ENCODE measurements around the gene RBMS3. TPM values are rescaled to one million over a fixed set of nuclear protein-coding genes. Genes with fewer than 3 reads are reported as not detected.
A peak's percentile ranks its signal among the peaks of the same experiment; 100 is the strongest.

The RBMS3 gene
- total RNA-seq, 1 donor from 2014 or later, result 3.8 TPM

- no peak overlapping the region for H3K4me3 Mint-ChIP-seq (ENCODE audit: low read depth)
- peak overlapping the region; percentile 54 for H3K27ac Mint-ChIP-seq
- DNase-seq (ENCODE audit: low spot score, unreplicated experiment), result no peak
- H3K27me3 Mint-ChIP-seq, result no peaks in the 10 kb centered on the region
- H3K9me3 Mint-ChIP-seq (ENCODE audit: low read depth), result no peaks in the 10 kb centered on the region
- peaks cover 8% of the 10 kb centered on the region for H3K4me1 Mint-ChIP-seq (ENCODE audit: low read depth)
- no peaks in the 10 kb centered on the region for H3K36me3 Mint-ChIP-seq (ENCODE audit: insufficient read depth)
- no peak for TF ChIP-seq CTCF (IDR thresholded peaks at IDR 0.05; ENCODE audit: unreplicated experiment)
Measured at GRCh38 chr3:29475854-29476253, 195.0 kb downstream of the RBMS3 start.

- Mint-ChIP-seq H3K4me3 (ENCODE audit: low read depth) (no peak overlapping the region), H3K9me3 (ENCODE audit: low read depth) (peaks cover 1% of the 10 kb centered on the region), H3K36me3 (ENCODE audit: insufficient read depth) (no peaks in the 10 kb centered on the region), H3K27me3 (no peaks in the 10 kb centered on the region), H3K4me1 (ENCODE audit: low read depth) (peaks cover 8% of the 10 kb centered on the region), H3K27ac (no peak overlapping the region)
- TF ChIP-seq CTCF (IDR thresholded peaks at IDR 0.05; ENCODE audit: unreplicated experiment), result no peak
- DNase-seq (ENCODE audit: low spot score, unreplicated experiment), result no peak
Measured at GRCh38 chr3:29478611-29479010, 197.7 kb downstream of the RBMS3 start.

- Mint-ChIP-seq H3K9me3 (ENCODE audit: low read depth) (peaks cover 3% of the 10 kb centered on the region), H3K27me3 (no peaks in the 10 kb centered on the region), H3K27ac (no peak overlapping the region), H3K4me1 (ENCODE audit: low read depth) (peaks cover 4% of the 10 kb centered on the region), H3K36me3 (ENCODE audit: insufficient read depth) (peaks cover 1% of the 10 kb centered on the region), H3K4me3 (ENCODE audit: low read depth) (no peak overlapping the region)
- TF ChIP-seq CTCF (IDR thresholded peaks at IDR 0.05; ENCODE audit: unreplicated experiment), result no peak
- DNase-seq (ENCODE audit: low spot score, unreplicated experiment), result no peak
Measured at GRCh38 chr3:29481249-29481648, 200.4 kb downstream of the RBMS3 start.

GRCh38 chr3:29481969-29482767, 201.3 kb downstream of the RBMS3 start:
- TF ChIP-seq CTCF (IDR thresholded peaks at IDR 0.05; ENCODE audit: unreplicated experiment), result no peak
- Mint-ChIP-seq H3K36me3 (ENCODE audit: insufficient read depth) (peaks cover 1% of the 10 kb centered on the region), H3K27me3 (no peaks in the 10 kb centered on the region), H3K4me1 (ENCODE audit: low read depth) (peaks cover 4% of the 10 kb centered on the region), H3K4me3 (ENCODE audit: low read depth) (no peak overlapping the region), H3K27ac (no peak overlapping the region), H3K9me3 (ENCODE audit: low read depth) (peaks cover 3% of the 10 kb centered on the region)
- DNase-seq (ENCODE audit: low spot score, unreplicated experiment), result no peak

GRCh38 chr3:29484633-29485032, 203.8 kb downstream of the RBMS3 start:
- peaks cover 1% of the 10 kb centered on the region for H3K36me3 Mint-ChIP-seq (ENCODE audit: insufficient read depth)
- no peak for DNase-seq (ENCODE audit: low spot score, unreplicated experiment)
- no peaks in the 10 kb centered on the region for H3K27me3 Mint-ChIP-seq
- peaks cover 3% of the 10 kb centered on the region for H3K9me3 Mint-ChIP-seq (ENCODE audit: low read depth)
- H3K4me3 Mint-ChIP-seq (ENCODE audit: low read depth), result no peak overlapping the region
- H3K27ac Mint-ChIP-seq, result no peak overlapping the region
- TF ChIP-seq CTCF (IDR thresholded peaks at IDR 0.05; ENCODE audit: unreplicated experiment), result no peak
- peaks cover 4% of the 10 kb centered on the region for H3K4me1 Mint-ChIP-seq (ENCODE audit: low read depth)
